Epithelial cell of esophagus (primary cell): ENCODE results near the gene H1-8.
"Not testable (repeated sequence)": the region's sequence is repeated elsewhere in the genome, so short reads cannot be mapped to it uniquely, and the experiment has no call there.

Experiments used
- DNase-seq: peaks from one replicate; pipeline ENCODE4 v3.0.0; 2010; ENCODE audit warnings: low read depth
- H3K4me3 ChIP-seq: 2 replicates; pipeline ENCODE4 v1.5.1; 2011; ENCODE audit warnings: mild to moderate bottlenecking, low read length, control low read depth
- TF ChIP-seq, protein P1 (sequence below): IDR thresholded peaks from 2 replicates; pipeline ENCODE4 v1.5.1; 2011; ENCODE audit warnings: low read depth, mild to moderate bottlenecking, low read length, control low read depth, inconsistent platforms; ENCODE audit not compliant: insufficient read depth; ENCODE audit errors: missing control alignments

Gene H1-8

DNA sequence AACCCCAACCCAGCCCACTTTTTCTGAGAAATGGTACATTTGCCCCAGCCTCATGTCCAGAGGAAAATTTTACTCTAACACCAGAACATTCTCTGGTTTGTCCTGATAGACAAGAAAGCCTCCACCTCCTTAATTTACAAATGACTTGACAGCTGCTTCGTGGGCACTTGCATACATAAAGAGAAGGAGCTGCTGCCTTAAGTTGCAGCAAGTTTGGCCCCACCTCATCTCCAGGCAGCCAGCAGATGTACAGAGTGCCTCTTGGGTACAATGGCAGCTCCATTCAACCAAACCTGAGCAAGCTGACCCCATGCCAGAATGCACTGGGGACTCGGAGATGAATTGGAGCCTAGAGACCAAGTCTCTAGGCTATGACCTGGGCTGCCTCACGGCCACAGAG, 6.2 kb upstream of the H1-8 start:
- no peak overlapping the region for H3K4me3 ChIP-seq
- no peak for DNase-seq
- TF ChIP-seq, protein P1, sequence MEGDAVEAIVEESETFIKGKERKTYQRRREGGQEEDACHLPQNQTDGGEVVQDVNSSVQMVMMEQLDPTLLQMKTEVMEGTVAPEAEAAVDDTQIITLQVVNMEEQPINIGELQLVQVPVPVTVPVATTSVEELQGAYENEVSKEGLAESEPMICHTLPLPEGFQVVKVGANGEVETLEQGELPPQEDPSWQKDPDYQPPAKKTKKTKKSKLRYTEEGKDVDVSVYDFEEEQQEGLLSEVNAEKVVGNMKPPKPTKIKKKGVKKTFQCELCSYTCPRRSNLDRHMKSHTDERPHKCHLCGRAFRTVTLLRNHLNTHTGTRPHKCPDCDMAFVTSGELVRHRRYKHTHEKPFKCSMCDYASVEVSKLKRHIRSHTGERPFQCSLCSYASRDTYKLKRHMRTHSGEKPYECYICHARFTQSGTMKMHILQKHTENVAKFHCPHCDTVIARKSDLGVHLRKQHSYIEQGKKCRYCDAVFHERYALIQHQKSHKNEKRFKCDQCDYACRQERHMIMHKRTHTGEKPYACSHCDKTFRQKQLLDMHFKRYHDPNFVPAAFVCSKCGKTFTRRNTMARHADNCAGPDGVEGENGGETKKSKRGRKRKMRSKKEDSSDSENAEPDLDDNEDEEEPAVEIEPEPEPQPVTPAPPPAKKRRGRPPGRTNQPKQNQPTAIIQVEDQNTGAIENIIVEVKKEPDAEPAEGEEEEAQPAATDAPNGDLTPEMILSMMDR, result no peak

DNA sequence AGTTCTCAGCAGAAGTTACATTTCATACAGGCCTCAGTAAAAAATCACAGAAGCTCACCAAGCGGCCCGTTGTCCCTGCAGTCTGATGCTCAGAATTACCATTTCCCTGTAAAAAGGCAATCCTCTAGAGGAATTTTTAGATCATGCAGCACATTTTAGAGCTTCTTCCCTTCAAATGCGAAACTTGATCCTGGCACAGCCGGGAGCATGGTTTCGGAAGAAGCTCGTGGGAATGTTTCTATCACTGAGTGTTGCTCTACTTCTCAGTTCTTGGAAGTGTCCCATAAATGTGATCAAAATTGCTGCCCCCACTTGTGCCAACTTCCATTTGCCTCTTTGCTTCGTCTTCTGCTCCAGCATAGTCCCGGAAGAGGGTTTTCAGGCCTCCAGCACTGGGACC, 3.8 kb upstream of the H1-8 start:
- TF ChIP-seq, protein P1, result no peak
- H3K4me3 ChIP-seq, result no peak overlapping the region
- no peak for DNase-seq

DNA sequence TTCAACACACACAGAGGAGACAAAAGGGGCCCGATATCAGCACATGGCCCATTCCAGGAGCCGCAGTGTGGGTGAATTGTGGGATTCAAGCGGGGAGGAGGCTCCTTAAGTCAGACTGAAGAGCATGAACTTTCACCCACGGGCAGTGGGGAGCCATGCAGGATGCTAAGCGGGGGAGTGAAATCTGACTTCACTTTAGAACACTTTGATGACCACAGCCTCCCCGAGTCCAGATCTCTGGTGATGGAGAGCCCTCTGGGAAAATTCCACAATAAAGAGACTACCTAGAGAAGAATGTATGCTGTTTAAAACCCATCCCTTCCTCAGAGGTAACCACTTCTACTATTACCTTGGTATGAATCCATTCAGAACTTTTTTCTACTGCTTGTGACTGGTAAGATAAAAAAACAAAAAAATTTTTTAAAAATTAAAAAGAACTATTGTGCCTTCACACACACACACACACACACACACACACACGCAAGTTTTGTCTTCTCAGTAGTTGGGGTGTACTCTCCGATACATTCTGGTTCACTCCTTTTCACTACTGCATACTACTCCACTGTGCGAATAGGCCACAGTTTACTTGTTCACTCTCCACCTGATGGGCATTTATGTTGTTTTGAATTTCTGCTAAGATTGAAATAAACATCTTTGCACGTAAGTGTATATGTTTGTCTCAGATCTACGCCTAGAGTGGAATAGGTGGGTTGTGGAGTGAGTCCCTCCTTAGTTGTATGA, 2.0 kb upstream of the H1-8 start:
- DNase-seq, result no peak
- H3K4me3 ChIP-seq, result no peak overlapping the region

DNA sequence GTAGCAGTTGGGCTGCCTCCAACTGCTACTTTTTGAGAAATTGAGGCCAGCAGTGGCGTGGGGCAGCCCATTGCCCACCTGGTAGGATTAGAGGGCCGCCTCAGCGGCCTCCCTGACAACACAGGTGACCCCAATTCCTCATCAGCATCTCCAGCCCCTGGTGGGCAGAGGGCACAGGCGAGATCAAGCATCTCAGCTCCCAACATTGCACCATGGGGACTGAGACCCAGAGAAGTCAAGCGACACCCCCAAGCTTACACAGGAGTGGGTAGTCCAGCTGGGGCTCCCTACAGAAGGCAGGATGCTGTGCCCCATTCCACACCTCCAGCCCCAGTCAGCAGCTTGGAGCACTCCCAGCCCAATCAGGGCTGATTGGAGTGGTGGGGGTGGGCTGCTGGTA, 228 bp upstream of the H1-8 start:
- no peak overlapping the region for H3K4me3 ChIP-seq
- no peak for DNase-seq
- TF ChIP-seq, protein P1, result no peak

More for the DNA sequence above, 2.0 kb upstream of the H1-8 start:
- TF ChIP-seq, protein P1, result no peak

DNA sequence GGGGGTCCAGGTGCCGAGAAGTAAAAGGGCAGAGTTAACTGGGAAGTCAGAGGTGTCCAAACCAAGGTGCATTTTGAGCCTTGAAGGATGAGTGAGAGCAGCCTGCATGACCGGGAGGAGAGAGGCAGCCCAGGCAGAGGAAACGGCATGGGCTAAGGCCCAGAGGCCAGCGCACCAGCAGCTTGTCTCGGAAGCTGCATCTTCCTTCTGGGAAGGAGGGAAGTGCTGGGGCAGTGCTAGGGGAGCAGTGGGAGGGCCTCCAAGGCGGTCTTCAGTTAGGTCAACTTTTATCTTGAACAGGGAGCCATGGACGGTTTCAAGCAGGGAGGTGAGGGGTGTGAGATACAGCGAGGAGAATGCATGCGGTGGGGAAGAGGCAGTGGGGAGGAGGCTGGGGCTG, 1.0 kb downstream of the H1-8 start:
- TF ChIP-seq, protein P1, result no peak
- no peak for DNase-seq
- no peak overlapping the region for H3K4me3 ChIP-seq

DNA sequence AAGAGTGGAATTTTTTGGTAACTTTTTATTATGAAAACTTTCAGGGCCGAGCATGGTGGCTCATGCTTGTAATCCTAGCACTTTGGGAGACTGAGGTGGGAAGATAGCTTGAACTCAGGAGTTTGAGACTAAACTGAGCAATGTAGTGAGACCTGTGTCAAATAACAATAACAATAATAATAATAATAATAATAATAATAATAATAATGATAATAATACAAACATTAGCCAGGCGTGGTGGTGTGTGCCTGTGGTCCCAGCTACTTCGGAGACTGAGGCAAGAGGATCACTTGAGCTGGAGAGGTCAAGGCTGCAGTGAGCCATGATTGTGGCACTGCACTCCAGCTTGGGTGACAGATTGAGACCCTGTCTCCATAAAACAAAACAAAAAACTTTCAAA, 3.0 kb downstream of the H1-8 start:
- not testable (repeated sequence) for H3K4me3 ChIP-seq, DNase-seq

DNA sequence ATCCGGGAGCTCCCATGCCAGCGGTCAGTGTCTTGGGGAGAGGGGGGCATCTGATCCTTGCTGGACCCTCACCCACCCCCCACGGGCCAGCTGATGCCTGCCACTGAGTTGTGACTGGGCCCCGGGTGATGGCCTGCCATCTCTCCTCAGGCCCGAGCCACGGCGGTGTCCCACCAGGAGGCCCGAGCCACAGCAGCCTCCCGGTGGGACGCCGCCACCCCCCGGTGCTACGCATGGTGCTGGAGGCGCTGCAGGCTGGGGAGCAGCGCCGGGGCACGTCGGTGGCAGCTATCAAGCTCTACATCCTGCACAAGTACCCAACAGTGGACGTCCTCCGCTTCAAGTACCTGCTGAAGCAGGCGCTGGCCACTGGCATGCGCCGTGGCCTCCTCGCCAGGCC, 4.3 kb downstream of the H1-8 start:
- TF ChIP-seq, protein P1, result no peak
- no peak for DNase-seq
- H3K4me3 ChIP-seq, result no peak overlapping the region
